NK-92 (cell line): Measurements from ENCODE around the gene PCDHGB5.

Source experiments
- DNase-seq: peaks from one replicate; lab custom pipeline; 2025; ENCODE audit not compliant: unreplicated experiment; lab: John Stamatoyannopoulos, UW

Gene PCDHGB5

DNA sequence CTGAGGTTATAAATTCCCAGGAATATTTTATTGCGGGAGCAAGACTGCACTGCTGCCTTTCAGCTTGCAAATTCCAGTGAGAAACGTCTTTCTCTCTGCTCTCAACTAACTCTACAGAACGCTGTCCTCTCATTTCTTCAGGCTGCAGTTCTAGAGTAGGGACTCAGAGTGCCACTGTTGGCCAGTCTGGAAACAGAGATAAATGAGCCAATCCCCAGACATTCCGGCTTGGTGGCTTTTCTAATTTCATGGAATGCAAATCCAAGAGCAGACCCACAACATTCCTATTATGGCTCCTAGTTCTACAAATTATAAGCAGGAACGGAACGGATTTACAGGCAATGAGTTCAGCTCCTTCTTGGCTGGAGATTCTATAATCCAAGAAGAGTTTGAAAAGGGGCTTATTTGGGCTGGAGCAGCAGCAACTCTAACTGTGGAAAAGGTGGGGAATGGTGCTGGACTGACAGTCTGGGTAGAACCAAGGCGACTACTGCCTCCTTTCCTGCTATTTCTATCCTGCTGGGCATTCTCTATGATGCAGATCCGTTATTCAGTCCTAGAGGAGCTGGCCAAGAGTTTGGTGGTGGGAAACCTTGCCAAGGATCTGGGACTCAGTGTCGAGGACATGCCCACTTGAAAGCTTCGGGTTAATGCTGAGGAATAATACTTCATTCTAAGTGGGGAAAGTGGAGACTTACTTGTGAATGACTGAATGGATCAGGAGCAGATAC is 41.8 kb downstream of the PCDHGB5 start:
- DNase-seq, result no peak

DNA sequence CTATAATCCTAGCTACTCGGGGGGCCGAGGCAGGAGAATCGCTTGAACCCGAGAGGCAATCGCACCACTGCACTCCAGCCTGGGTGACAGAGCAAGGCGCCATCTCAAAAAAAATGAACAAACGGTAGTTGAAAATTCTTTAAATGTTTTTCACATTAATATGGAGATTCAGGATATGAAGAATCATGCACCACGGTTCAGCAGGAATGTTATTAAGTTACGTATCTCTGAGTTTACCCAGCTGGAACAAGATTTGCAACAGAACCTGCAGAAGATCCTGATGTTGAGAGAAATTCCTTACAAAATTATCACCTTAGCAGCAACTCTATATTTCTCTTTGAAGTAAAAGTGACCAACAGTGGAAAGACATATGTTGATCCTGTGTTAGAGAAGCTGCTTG is 42.6 kb downstream of the PCDHGB5 start:
- no peak for DNase-seq

DNA sequence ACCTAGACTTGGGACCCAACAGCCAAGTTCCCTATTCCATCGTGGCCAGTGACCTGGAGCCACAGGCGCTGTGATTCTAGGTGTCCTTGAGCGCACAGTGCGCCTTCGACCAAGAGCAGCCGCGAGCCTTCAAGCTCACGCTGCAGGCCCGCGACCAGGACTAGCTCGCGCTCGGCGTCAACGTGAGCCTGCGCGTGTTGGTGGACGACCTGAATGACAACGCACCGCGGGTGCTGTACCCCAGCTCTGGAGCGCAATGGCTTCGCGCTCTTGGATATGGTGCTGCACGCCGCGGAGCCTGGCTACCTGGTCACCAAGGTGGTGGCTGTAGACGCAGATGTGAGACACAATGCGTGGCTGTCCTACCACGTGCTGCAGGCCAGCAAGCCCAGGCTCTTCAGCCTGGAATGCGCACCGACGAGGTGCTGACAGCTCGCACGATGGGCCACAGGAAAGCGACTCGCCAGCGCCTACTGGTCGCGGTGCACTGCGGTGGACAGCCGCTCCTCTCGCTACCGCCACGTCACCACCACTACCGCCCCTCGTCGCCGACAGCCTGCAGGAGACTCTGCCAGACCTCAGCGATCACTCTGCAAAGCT is 43.9 kb downstream of the PCDHGB5 start:
- DNase-seq, result no peak
